A549 (cell line): ENCODE results near the gene PPP1R14D. TPM values are rescaled to one million over a fixed set of nuclear protein-coding genes. Genes with fewer than 3 reads are reported as not detected.
A peak's percentile ranks its signal among the peaks of the same experiment; 100 is the strongest.

ENCODE experiments used
- ATAC-seq, 2 experiments: fragments of 200-7000 bp in 1 of 2; fragments of >200 bp in 1 of 2; cut with Nextera tagmentation in 1 of 2; cut with Tn5 transposase in 1 of 2; 3 replicates each; pipeline versions ENCODE4 v1.8.0 to v1.9.1; 2018 to 2020; ENCODE audit warnings: mild to moderate bottlenecking in 1 of 2, moderate library complexity in 1 of 2
- CTCF ChIA-PET: fragments of 300-600 bp; sonication (Branson Sonifier 250); formaldehyde crosslinking; extraction: SDS; loops from one replicate; lab custom pipeline; 2021; ENCODE audit warnings: antibody characterized with exemption, inconsistent platforms; lab: Yijun Ruan, JAX
- POLR2A ChIA-PET: fragments of 350-600 bp; formaldehyde crosslinking; extraction: SDS; loops from one replicate; lab custom pipeline; 2021; ENCODE audit warnings: antibody characterized with exemption, inconsistent platforms; lab: Yijun Ruan, JAX
- DNase-seq, 2 experiments: peaks; one replicate each; pipeline versions ENCODE4 v3.0.0 to v3.0.0-alpha.2; 2011 to 2016; ENCODE audit warnings: low read depth in 1 of 2, low spot score in 1 of 2
- FAIRE-seq: peaks from 2 replicates; lab custom pipeline; 2011; peaks lifted over from hg19 to GRCh38; lab: Jason Lieb, UNC
- H3K27ac ChIP-seq, 2 experiments: fragments of >200 bp; sonication (Bioruptor Twin); formaldehyde crosslinking; 3 replicates each; pipeline ENCODE4 v1.5.1; 2016 to 2017
- H3K4me1 ChIP-seq: fragments of >200 bp; sonication (Bioruptor Twin); formaldehyde crosslinking; 3 replicates; pipeline ENCODE4 v1.6.1; 2016
- H3K4me2 ChIP-seq: fragments of >200 bp; sonication (Bioruptor Twin); formaldehyde crosslinking; 3 replicates; pipeline ENCODE4 v1.6.1; 2016
- H3K4me3 ChIP-seq: fragments of >200 bp; sonication (Bioruptor Twin); formaldehyde crosslinking; 3 replicates; pipeline ENCODE4 v1.5.1; 2016
- H3K9me3 ChIP-seq: fragments of >200 bp; sonication (Bioruptor Twin); formaldehyde crosslinking; 3 replicates; pipeline ENCODE4 v1.6.1; 2016
- ATOH8 ChIP-seq: fragments of 250-450 bp; sonication (Bioruptor Pico); IDR thresholded peaks from 2 replicates; pipeline ENCODE4 v1.5.0; 2020; ENCODE audit warnings: low read depth, mild to moderate bottlenecking, moderate library complexity
- CBX2 ChIP-seq: fragments of 200-600 bp; sonication (generic); IDR thresholded peaks from 2 replicates; pipeline ENCODE4 v1.6.1; 2016; ENCODE audit warnings: low read depth, mild to moderate bottlenecking, borderline replicate concordance
- CHD2 ChIP-seq: fragments of 150-350 bp; IDR thresholded peaks from 2 replicates; pipeline ENCODE4 v1.6.1; 2014; ENCODE audit warnings: low read length; ENCODE audit not compliant: partially characterized antibody
- CHD4 ChIP-seq: fragments of 200-600 bp; sonication (generic); IDR thresholded peaks from 2 replicates; pipeline ENCODE4 v1.6.1; 2016; ENCODE audit warnings: antibody characterized with exemption, mild to moderate bottlenecking, borderline replicate concordance
- EHF ChIP-seq: fragments of 250-450 bp; sonication (Bioruptor Pico); IDR thresholded peaks from 2 replicates; pipeline ENCODE4 v1.5.0; 2020; ENCODE audit warnings: mild to moderate bottlenecking
- EHMT2 ChIP-seq: fragments of 200-600 bp; sonication (generic); IDR thresholded peaks from 2 replicates; pipeline ENCODE4 v1.6.1; 2016; ENCODE audit warnings: antibody characterized with exemption, low read depth, mild to moderate bottlenecking, moderate library complexity
- ESRRA ChIP-seq: fragments of 150-350 bp; IDR thresholded peaks from 2 replicates; pipeline ENCODE4 v1.6.1; 2014; ENCODE audit warnings: mild to moderate bottlenecking, low read length, borderline replicate concordance
- FOSB ChIP-seq: fragments of 250-450 bp; sonication (Bioruptor Pico); IDR thresholded peaks from 2 replicates; pipeline ENCODE4 v1.5.0; 2020; ENCODE audit warnings: mild to moderate bottlenecking, moderate library complexity
- HEYL ChIP-seq: fragments of 250-450 bp; sonication (Bioruptor Pico); IDR thresholded peaks from 2 replicates; pipeline ENCODE4 v1.8.0; 2021; ENCODE audit warnings: mild to moderate bottlenecking, moderate library complexity
- JUN ChIP-seq, 2 experiments: fragments of >200 bp; sonication (Bioruptor Twin); formaldehyde crosslinking; IDR thresholded peaks; 2 replicates in 1 of 2; 3 replicates in 1 of 2; pipeline ENCODE4 v1.6.1; 2016 to 2017
- JUNB ChIP-seq: fragments of >200 bp; sonication (Bioruptor Twin); formaldehyde crosslinking; IDR thresholded peaks from 2 replicates; pipeline ENCODE4 v1.6.1; 2016
- KDM1A ChIP-seq: fragments of 200-600 bp; sonication (generic); IDR thresholded peaks from 2 replicates; pipeline ENCODE4 v1.6.1; 2016; ENCODE audit warnings: low read depth, mild to moderate bottlenecking
- MAZ ChIP-seq: fragments of 150-350 bp; IDR thresholded peaks from 2 replicates; pipeline ENCODE4 v1.6.1; 2014; ENCODE audit warnings: antibody characterized with exemption, low read depth, low read length, borderline replicate concordance
- NFE2L2 ChIP-seq: fragments of 150-350 bp; conservative IDR thresholded peaks from 2 replicates; pipeline ENCODE4 v1.6.1; 2014; ENCODE audit warnings: low read length
- NPAS2 ChIP-seq: fragments of 250-450 bp; sonication (Bioruptor Pico); IDR thresholded peaks from 2 replicates; pipeline ENCODE4 v1.8.0; 2022; ENCODE audit warnings: mild to moderate bottlenecking, moderate library complexity, borderline replicate concordance
- PBX3 ChIP-seq: IDR thresholded peaks from 2 replicates; pipeline ENCODE4 v1.6.1; 2012
- PHF8 ChIP-seq: fragments of 200-600 bp; sonication (generic); IDR thresholded peaks from 2 replicates; pipeline ENCODE4 v1.6.1; 2016; ENCODE audit warnings: low read depth, mild to moderate bottlenecking, antibody characterized with exemption, moderate library complexity, borderline replicate concordance
- POLR2A ChIP-seq: IDR thresholded peaks from 2 replicates; pipeline ENCODE4 v1.6.1; 2012; ENCODE audit warnings: mild to moderate bottlenecking, low read length
- RAD21 ChIP-seq, 2 experiments: fragments of >200 bp in 1 of 2; sonication (Bioruptor Twin) in 1 of 2; formaldehyde crosslinking in 1 of 2; IDR thresholded peaks in 1 of 2; conservative IDR thresholded peaks in 1 of 2; 2 replicates in 1 of 2; 3 replicates in 1 of 2; pipeline ENCODE4 v1.6.1; 2012 to 2018; ENCODE audit warnings: inconsistent platforms in 1 of 2
- RCOR1 ChIP-seq: fragments of 150-350 bp; IDR thresholded peaks from 2 replicates; pipeline ENCODE4 v1.6.1; 2014; ENCODE audit warnings: antibody characterized with exemption, low read length, low read depth
- RNF2 ChIP-seq: fragments of 200-600 bp; sonication (generic); IDR thresholded peaks from 2 replicates; pipeline ENCODE4 v1.6.1; 2016; ENCODE audit warnings: low read depth, mild to moderate bottlenecking, antibody characterized with exemption, moderate library complexity, borderline replicate concordance
- SREBF2 ChIP-seq: fragments of 450-650 bp; IDR thresholded peaks from 2 replicates; pipeline ENCODE4 v1.6.1; 2014; ENCODE audit warnings: mild to moderate bottlenecking, moderate library complexity
- TFCP2L1 ChIP-seq: fragments of 250-450 bp; sonication (Bioruptor Pico); IDR thresholded peaks from 2 replicates; pipeline ENCODE4 v1.5.0; 2021; ENCODE audit warnings: mild to moderate bottlenecking
- TP53 ChIP-seq: fragments of 250-450 bp; sonication (Bioruptor Pico); IDR thresholded peaks from 2 replicates; pipeline ENCODE4 v1.5.0; 2021; ENCODE audit warnings: mild to moderate bottlenecking, moderate library complexity
- ZC3H11A ChIP-seq: fragments of 450-650 bp; IDR thresholded peaks from 2 replicates; pipeline ENCODE4 v1.6.1; 2014; ENCODE audit warnings: antibody characterized with exemption, mild to moderate bottlenecking
- WGBS: methylation state at CpG from one replicate; pipeline ENCODE4 v1.1.6; 2017; ENCODE audit errors: missing lambda C conversion rate; 5-methylcytosine and 5-hydroxymethylcytosine counted together
- polyA minus RNA-seq: library from RNA; depleted of rRNA, polyadenylated mRNA; stranded (reverse); fragments of >200 nt; gene quantifications from 2 replicates; pipeline ENCODE4 v1.2.3, GENCODE V29; 2011; rRNA and poly(A)+ RNA removed
- polyA plus RNA-seq, 4 experiments: library from polyadenylated mRNA; depleted of rRNA in 3 of 4; stranded (reverse); fragments of >200 nt; fragmentation: RNase III in 1 of 4; extraction: RNeasy Plus Mini Kit Qiagen cat#74134 plus additional on column Dnase treatment in 1 of 4; gene quantifications; 2 replicates in 3 of 4; 3 replicates in 1 of 4; pipeline ENCODE4 v1.2.3, GENCODE V29; 2011 to 2017
- TF ChIP-seq, protein P1 (sequence below): fragments of 150-350 bp; IDR thresholded peaks from 2 replicates; pipeline ENCODE4 v1.6.1; 2014; ENCODE audit warnings: low read depth, mild to moderate bottlenecking, low read length

Gene PPP1R14D, protein sequence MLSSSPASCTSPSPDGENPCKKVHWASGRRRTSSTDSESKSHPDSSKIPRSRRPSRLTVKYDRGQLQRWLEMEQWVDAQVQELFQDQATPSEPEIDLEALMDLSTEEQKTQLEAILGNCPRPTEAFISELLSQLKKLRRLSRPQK
- polyA plus RNA-seq (2011; rRNA removed) (0.86 and 1.1 TPM in 2 replicates), polyA plus RNA-seq (2017; fragmentation: RNase III; extraction: RNeasy Plus Mini Kit Qiagen cat#74134 plus additional on column Dnase treatment) (0.21 to 0.46 TPM (median 0.45 TPM) in 3 replicates), polyA minus RNA-seq (0.29 and 0.39 TPM in 2 replicates)
- 0.17 and 0.48 TPM in 2 replicates for polyA plus RNA-seq (2012; cell fraction: cytosol; rRNA removed)
- polyA plus RNA-seq (2012; cell fraction: nucleus; rRNA removed) = 0.10 TPM in 1 of 2 replicates, not detected in the other

GRCh38 chr15:40828447-40829036 lies at the start of gene PPP1R14D:
PPP1R14D (minus strand) TSS chr15:40828708; CDS start chr15:40828641, 67 bp downstream.
- Histone ChIP-seq H3K27ac (peak within 1 kb of the TSS in 1 of 2 experiments; percentile 56; a peak in 1 of 6 replicates), H3K9me3 (no peaks in the 10 kb centered on the region), H3K4me1 (peaks cover 36% of the 10 kb centered on the region), H3K4me2 (no peak within 1 kb of the TSS), H3K4me3 (no peak within 1 kb of the TSS)
- ChIA-PET POLR2A (interaction anchor here (0.6 kb wide), 1 partner anchor 70 kb away, joined by 4 read pairs; no protein-coding TSS in a partner anchor), CTCF (interaction anchor here (0.8 to 1.9 kb wide), 8 partner anchors 19 to 149 kb away, joined by 3 to 6 read pairs (median 4); partner anchors contain the start of genes RHOV and VPS18)
- ATAC-seq (peak; percentile 38 to 53; a peak in 5 of 6 replicates), FAIRE-seq (no peak), DNase-seq (no peak)
- TF ChIP-seq RAD21 (conservative IDR thresholded peaks at IDR 0.05 in 1 of 2, IDR thresholded peaks at IDR 0.05 in 1 of 2) (peak in 1 of 2 experiments; percentile 8; a peak in 1 of 5 replicates), NPAS2 (no peak), SREBF2 (no peak), ESRRA (no peak), CHD2 (no peak), RNF2 (no peak), EHF (CRISPR knock-in tag) (no peak), CBX2 (no peak)
- 88% methylated on average over 1 of the region's 6 CpGs for WGBS

- FAIRE-seq (no peak), DNase-seq (no peak), ATAC-seq (no peak)
- TF ChIP-seq HEYL (CRISPR knock-in tag) (no peak), CBX2 (no peak), FOSB (CRISPR knock-in tag) (no peak), PHF8 (no peak), POLR2A (no peak), ZC3H11A (no peak), ATOH8 (CRISPR knock-in tag) (no peak), JUNB (no peak), MAZ (no peak), KDM1A (no peak), CHD4 (no peak), RCOR1 (no peak), TP53 (CRISPR knock-in tag) (no peak), TFCP2L1 (no peak), EHMT2 (no peak), SREBF2 (no peak), JUN (IDR thresholded peaks at IDR 0.05) (no peak), NFE2L2 (no peak), PBX3 (no peak)
- TF ChIP-seq, protein P1, sequence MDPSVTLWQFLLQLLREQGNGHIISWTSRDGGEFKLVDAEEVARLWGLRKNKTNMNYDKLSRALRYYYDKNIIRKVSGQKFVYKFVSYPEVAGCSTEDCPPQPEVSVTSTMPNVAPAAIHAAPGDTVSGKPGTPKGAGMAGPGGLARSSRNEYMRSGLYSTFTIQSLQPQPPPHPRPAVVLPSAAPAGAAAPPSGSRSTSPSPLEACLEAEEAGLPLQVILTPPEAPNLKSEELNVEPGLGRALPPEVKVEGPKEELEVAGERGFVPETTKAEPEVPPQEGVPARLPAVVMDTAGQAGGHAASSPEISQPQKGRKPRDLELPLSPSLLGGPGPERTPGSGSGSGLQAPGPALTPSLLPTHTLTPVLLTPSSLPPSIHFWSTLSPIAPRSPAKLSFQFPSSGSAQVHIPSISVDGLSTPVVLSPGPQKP = no peak
- 15% methylated on average over 2 of the region's 2 CpGs for WGBS
- Histone ChIP-seq H3K9me3 (no peaks in the 10 kb centered on the region), H3K4me3 (no peak overlapping the region), H3K27ac (peak overlapping the region in 1 of 2 experiments; percentile 31; a peak in 1 of 6 replicates), H3K4me2 (no peak overlapping the region), H3K4me1 (peaks cover 24% of the 10 kb centered on the region)
- ChIA-PET CTCF (interaction anchor here (3.8 to 11.1 kb wide), 2 partner anchors 14 to 17 kb away, joined by 18 to 55 read pairs; partner anchors contain the start of gene VPS18), POLR2A (interaction anchor here (0.6 kb wide), 1 partner anchor 71 kb away, joined by 4 read pairs; no protein-coding TSS in a partner anchor)
Measured at GRCh38 chr15:40877694-40878093, 49.2 kb upstream of the PPP1R14D start.
